Gastroesophageal sphincter (tissue), 3 donors: ENCODE data around the gene OSBPL1A.

Experiments
- POLR2A ChIP-seq, 2 donors: fragments of 450-650 bp; IDR thresholded peaks; one replicate each; pipeline ENCODE4 v1.6.1; 2017; ENCODE audit warnings: antibody characterized with exemption in 2 of 2, mild to moderate bottlenecking in 2 of 2, moderate library complexity in 1 of 2
- TF ChIP-seq, protein P1 (sequence below), 4 experiments: fragments of 200-600 bp in 2 of 4; fragments of 450-650 bp in 2 of 4; sonication (generic) in 1 of 4; IDR thresholded peaks; one replicate each; pipeline ENCODE4 v1.5.1; 2017 to 2019; ENCODE audit warnings: antibody characterized with exemption in 4 of 4, mild to moderate bottlenecking in 2 of 4, moderate library complexity in 2 of 4

DNA sequence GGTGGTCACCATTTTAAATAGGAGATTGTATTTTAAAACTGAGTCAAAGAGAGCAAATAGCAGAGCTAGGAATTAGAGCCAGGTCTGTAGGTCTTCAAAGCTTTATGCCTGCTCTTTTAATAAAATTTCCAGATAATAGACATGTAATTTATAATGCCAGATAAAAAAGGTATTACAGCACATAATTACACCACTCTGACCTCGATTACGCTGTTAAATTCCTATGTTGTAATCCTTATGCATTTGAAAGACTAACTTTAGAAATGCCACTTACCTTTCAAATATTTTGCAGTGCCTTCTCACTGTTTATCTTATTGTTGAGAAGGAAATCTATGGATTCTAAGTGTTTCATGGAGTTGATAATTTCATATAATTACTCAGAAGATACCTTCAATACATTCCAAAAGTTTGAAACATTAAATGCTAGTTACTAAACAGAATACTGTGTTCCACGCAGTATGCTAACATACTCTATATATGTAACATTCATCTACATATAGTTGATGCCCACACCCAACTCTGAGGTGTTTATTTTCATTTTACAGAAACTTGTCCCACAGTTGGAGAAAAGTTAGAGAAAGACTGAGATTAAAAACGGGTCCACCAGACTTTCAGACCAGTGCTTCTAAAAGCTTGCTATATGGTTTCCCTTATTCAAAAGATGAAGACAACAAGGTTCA is 120.0 kb downstream of the OSBPL1A start:
- TF ChIP-seq, protein P1, sequence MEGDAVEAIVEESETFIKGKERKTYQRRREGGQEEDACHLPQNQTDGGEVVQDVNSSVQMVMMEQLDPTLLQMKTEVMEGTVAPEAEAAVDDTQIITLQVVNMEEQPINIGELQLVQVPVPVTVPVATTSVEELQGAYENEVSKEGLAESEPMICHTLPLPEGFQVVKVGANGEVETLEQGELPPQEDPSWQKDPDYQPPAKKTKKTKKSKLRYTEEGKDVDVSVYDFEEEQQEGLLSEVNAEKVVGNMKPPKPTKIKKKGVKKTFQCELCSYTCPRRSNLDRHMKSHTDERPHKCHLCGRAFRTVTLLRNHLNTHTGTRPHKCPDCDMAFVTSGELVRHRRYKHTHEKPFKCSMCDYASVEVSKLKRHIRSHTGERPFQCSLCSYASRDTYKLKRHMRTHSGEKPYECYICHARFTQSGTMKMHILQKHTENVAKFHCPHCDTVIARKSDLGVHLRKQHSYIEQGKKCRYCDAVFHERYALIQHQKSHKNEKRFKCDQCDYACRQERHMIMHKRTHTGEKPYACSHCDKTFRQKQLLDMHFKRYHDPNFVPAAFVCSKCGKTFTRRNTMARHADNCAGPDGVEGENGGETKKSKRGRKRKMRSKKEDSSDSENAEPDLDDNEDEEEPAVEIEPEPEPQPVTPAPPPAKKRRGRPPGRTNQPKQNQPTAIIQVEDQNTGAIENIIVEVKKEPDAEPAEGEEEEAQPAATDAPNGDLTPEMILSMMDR (IDR thresholded peaks at IDR 0.05), result no peak
- no peak for TF ChIP-seq POLR2A (IDR thresholded peaks at IDR 0.05)
